ENCODE data around the gene KRTCAP2.

KRTCAP2 gene

GRCh38 chr1:155207806-155208540, 34.9 kb upstream of the KRTCAP2 start, which contains the start of gene THBS3:
TSS of gene THBS3 (minus strand) at chr1:155207897. CDS start at chr1:155207876, 21 bp downstream.
- H3K4me1 ChIP-seq (ENCODE audit: control insufficient read depth, insufficient read depth, low read length) = peaks cover 23% of the 10 kb centered on the region
- peak; percentile 70 for DNase-seq (ENCODE audit: low read depth)
- H3K36me3 ChIP-seq (ENCODE audit: control insufficient read depth, insufficient read depth, low read length, severe bottlenecking) = peaks cover 10% of the 10 kb centered on the region
- no peaks in the 10 kb centered on the region for H3K27me3 ChIP-seq (replicated peaks; ENCODE audit: control insufficient read depth, insufficient read depth, low read length)
- peak within 1 kb of the TSS; percentile 99 for H3K4me3 ChIP-seq (ENCODE audit: low read length)
- H3K9ac ChIP-seq (ENCODE audit: low read length) = peak within 1 kb of the TSS; percentile 97
- H3K9me3 ChIP-seq (ENCODE audit: control insufficient read depth, low read length) = no peaks in the 10 kb centered on the region

GRCh38 chr1:155206891-155207805, 34.0 kb upstream of the KRTCAP2 start:
- DNase-seq (ENCODE audit: low read depth) = peak; percentile 92
- H3K4me3 ChIP-seq (ENCODE audit: low read length) = peak overlapping the region; percentile 99
- H3K4me1 ChIP-seq (ENCODE audit: control insufficient read depth, insufficient read depth, low read length) = peaks cover 23% of the 10 kb centered on the region
- H3K36me3 ChIP-seq (ENCODE audit: control insufficient read depth, insufficient read depth, low read length, severe bottlenecking) = peaks cover 9% of the 10 kb centered on the region
- H3K27me3 ChIP-seq (replicated peaks; ENCODE audit: control insufficient read depth, insufficient read depth, low read length) = no peaks in the 10 kb centered on the region
- H3K9ac ChIP-seq (ENCODE audit: low read length) = peak overlapping the region; percentile 97
- H3K9me3 ChIP-seq (ENCODE audit: control insufficient read depth, low read length) = no peaks in the 10 kb centered on the region

GRCh38 chr1:155205969-155206593, 33.0 kb upstream of the KRTCAP2 start:
- Histone ChIP-seq H3K9me3 (ENCODE audit: control insufficient read depth, low read length) (no peaks in the 10 kb centered on the region), H3K4me3 (ENCODE audit: low read length) (no peak overlapping the region), H3K9ac (ENCODE audit: low read length) (peak overlapping the region; percentile 10), H3K27me3 (replicated peaks; ENCODE audit: control insufficient read depth, insufficient read depth, low read length) (no peaks in the 10 kb centered on the region), H3K4me1 (ENCODE audit: control insufficient read depth, insufficient read depth, low read length) (peaks cover 23% of the 10 kb centered on the region), H3K36me3 (ENCODE audit: control insufficient read depth, insufficient read depth, low read length, severe bottlenecking) (peaks cover 4% of the 10 kb centered on the region)
- DNase-seq (ENCODE audit: low read depth) = no peak

DNA sequence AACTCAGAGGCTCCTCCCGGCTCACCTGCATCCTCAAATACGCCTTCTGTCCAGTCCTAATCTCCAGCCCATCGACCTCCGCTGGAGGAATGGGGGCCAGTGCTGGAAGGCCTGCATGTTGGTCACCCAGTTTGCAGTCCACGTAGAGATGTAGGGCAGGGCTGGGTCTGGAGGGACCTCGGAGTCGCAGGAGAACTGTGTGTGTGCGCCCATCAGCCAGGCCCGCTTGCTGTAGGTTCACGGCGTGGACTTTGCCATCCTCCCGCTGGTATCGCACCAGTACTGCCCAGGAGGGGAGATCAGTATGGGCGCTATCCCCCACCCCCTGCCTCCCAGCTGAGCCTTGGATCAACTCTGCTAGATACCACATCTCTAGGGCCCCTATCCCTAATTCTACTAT, 31.9 kb upstream of the KRTCAP2 start:
- Histone ChIP-seq H3K9ac (ENCODE audit: low read length) (no peak overlapping the region), H3K36me3 (ENCODE audit: control insufficient read depth, insufficient read depth, low read length, severe bottlenecking) (no peaks in the 10 kb centered on the region), H3K9me3 (ENCODE audit: control insufficient read depth, low read length) (no peaks in the 10 kb centered on the region), H3K4me3 (ENCODE audit: low read length) (no peak overlapping the region), H3K4me1 (ENCODE audit: control insufficient read depth, insufficient read depth, low read length) (peaks cover 23% of the 10 kb centered on the region), H3K27me3 (replicated peaks; ENCODE audit: control insufficient read depth, insufficient read depth, low read length) (no peaks in the 10 kb centered on the region)
- DNase-seq (ENCODE audit: low read depth) = no peak

DNA sequence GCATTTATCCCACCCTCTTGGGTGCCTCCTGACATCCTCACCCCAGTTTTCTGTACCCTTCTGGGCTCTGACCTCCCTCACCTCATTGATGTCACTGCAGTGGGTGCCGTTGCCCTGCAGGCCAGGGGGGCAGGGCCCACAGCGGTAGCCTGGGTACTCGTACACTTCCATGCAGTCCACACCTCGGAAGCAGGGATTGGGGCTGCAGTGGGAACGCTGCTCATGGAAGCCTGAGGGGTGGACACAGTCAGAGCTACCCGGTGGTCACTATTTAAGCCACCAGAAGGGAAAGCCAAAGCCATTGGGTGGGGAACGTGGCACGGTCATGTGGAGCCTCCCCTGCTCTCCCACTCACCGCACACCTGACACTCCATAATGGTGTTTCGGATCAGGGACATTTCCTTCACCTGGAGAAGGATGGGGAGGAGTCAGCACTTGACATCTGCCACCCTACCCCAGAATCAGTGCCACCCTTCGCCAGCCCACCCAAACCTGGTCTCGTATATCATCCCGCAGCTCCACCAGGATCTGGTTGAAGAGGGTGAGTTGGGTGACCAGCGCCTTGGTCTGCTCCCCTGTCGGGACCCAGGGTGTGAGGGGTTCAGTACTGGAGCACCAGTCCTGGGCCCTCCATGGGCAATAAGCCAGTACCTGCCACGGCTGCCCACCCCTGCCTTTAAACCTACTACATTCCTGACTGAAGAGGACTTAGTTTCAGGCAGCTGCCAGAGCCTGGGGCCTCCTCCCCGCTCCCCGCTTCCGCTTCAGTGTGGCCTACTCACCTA, 29.8 kb upstream of the KRTCAP2 start:
- Histone ChIP-seq H3K4me3 (ENCODE audit: low read length) (no peak overlapping the region), H3K9me3 (ENCODE audit: control insufficient read depth, low read length) (no peaks in the 10 kb centered on the region), H3K4me1 (ENCODE audit: control insufficient read depth, insufficient read depth, low read length) (peaks cover 9% of the 10 kb centered on the region), H3K27me3 (replicated peaks; ENCODE audit: control insufficient read depth, insufficient read depth, low read length) (no peaks in the 10 kb centered on the region), H3K9ac (ENCODE audit: low read length) (no peak overlapping the region), H3K36me3 (ENCODE audit: control insufficient read depth, insufficient read depth, low read length, severe bottlenecking) (peaks cover 6% of the 10 kb centered on the region)
- no peak for DNase-seq (ENCODE audit: low read depth)

DNA sequence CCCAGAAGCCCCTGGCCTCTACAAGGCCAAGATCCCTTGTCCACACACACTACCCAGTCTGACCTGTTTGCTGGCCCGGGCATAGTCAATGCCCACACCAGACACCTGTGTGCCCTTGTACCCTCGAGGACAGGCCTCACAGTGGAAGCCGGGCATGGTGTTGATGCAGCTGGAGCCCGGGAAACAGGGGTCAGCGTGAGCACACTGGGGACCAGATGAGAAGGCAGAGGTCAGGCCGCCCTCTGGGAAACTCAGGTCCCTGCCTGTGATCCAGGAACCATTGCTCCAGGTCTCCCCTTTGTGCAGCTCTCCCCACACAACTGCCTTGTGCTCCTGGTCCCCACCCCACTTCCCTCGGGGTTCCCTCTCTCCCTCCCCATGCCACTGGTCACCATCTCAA, 29.1 kb upstream of the KRTCAP2 start:
- H3K9me3 ChIP-seq (ENCODE audit: control insufficient read depth, low read length) = no peaks in the 10 kb centered on the region
- DNase-seq (ENCODE audit: low read depth) = no peak
- no peaks in the 10 kb centered on the region for H3K27me3 ChIP-seq (replicated peaks; ENCODE audit: control insufficient read depth, insufficient read depth, low read length)
- H3K9ac ChIP-seq (ENCODE audit: low read length) = no peak overlapping the region
- no peak overlapping the region for H3K4me3 ChIP-seq (ENCODE audit: low read length)
- peaks cover 6% of the 10 kb centered on the region for H3K36me3 ChIP-seq (ENCODE audit: control insufficient read depth, insufficient read depth, low read length, severe bottlenecking)
- H3K4me1 ChIP-seq (ENCODE audit: control insufficient read depth, insufficient read depth, low read length) = peaks cover 8% of the 10 kb centered on the region

DNA sequence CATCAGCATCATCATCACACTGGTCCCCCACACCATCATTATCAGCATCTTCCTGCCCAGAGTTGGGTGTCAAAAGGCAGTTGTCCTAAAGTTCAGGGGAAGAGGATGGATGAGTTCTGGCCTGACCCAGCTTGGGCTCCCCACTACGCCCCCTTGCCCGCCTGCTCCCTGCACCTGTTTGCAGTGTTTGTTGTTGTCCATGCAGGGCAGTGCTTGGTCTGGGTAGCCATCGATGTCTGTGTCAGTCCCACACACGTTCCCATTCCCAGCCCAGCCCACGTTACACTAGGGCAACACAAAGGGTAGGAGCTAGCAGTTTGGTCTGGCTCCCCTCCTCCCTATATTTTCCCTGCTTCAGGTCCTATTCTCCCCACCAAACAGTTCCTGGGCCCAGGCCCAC, 27.8 kb upstream of the KRTCAP2 start:
- peaks cover 4% of the 10 kb centered on the region for H3K4me1 ChIP-seq (ENCODE audit: control insufficient read depth, insufficient read depth, low read length)
- DNase-seq (ENCODE audit: low read depth) = no peak
- no peak overlapping the region for H3K4me3 ChIP-seq (ENCODE audit: low read length)
- no peak overlapping the region for H3K9ac ChIP-seq (ENCODE audit: low read length)
- peaks cover 9% of the 10 kb centered on the region for H3K36me3 ChIP-seq (ENCODE audit: control insufficient read depth, insufficient read depth, low read length, severe bottlenecking)
- no peaks in the 10 kb centered on the region for H3K9me3 ChIP-seq (ENCODE audit: control insufficient read depth, low read length)
- no peaks in the 10 kb centered on the region for H3K27me3 ChIP-seq (replicated peaks; ENCODE audit: control insufficient read depth, insufficient read depth, low read length)

DNA sequence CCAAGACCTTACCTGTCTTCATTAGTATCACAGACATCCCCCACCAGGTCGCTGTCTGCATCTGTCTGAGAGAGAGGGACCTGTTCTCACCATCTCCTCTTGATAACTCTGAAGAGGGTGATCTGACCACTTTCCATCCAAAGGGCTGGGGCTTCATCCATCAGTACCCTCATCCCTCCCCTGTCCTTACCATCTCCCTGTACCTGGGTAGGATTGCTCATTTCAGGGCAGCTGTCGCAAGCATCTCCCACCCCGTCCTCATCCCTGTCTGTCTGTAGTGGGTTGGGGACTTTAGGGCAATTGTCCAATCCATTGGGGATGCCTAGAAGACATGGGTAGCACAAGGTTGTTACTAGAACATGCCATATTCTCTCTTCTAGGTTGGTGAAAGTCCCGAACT, 26.7 kb upstream of the KRTCAP2 start:
- Histone ChIP-seq H3K4me1 (ENCODE audit: control insufficient read depth, insufficient read depth, low read length) (peaks cover 8% of the 10 kb centered on the region), H3K9me3 (ENCODE audit: control insufficient read depth, low read length) (no peaks in the 10 kb centered on the region), H3K36me3 (ENCODE audit: control insufficient read depth, insufficient read depth, low read length, severe bottlenecking) (peaks cover 9% of the 10 kb centered on the region), H3K27me3 (replicated peaks; ENCODE audit: control insufficient read depth, insufficient read depth, low read length) (no peaks in the 10 kb centered on the region), H3K4me3 (ENCODE audit: low read length) (no peak overlapping the region), H3K9ac (ENCODE audit: low read length) (no peak overlapping the region)
- DNase-seq (ENCODE audit: low read depth) = no peak

DNA sequence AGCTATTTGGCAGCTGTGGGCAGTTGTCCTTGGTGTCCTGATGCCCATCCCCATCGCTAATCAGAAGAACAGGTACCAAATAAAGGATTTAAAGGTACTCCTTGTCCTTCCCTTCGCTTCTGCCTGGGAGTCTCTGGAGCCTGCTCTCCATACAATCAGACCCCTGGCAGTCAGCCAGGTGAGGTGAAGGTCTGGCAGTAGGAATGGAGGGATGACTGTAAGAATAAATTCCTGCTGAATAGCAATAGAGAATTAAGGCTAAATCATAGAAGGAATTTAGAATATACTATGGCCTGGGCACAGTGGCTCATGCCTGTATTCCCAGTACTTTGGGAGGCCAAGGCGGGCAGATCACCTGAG, 25.4 kb upstream of the KRTCAP2 start:
- Histone ChIP-seq H3K9me3 (ENCODE audit: control insufficient read depth, low read length) (no peaks in the 10 kb centered on the region), H3K27me3 (replicated peaks; ENCODE audit: control insufficient read depth, insufficient read depth, low read length) (no peaks in the 10 kb centered on the region), H3K36me3 (ENCODE audit: control insufficient read depth, insufficient read depth, low read length, severe bottlenecking) (peaks cover 9% of the 10 kb centered on the region), H3K9ac (ENCODE audit: low read length) (no peak overlapping the region), H3K4me1 (ENCODE audit: control insufficient read depth, insufficient read depth, low read length) (peaks cover 18% of the 10 kb centered on the region), H3K4me3 (ENCODE audit: low read length) (no peak overlapping the region)
- DNase-seq (ENCODE audit: low read depth) = no peak

DNA sequence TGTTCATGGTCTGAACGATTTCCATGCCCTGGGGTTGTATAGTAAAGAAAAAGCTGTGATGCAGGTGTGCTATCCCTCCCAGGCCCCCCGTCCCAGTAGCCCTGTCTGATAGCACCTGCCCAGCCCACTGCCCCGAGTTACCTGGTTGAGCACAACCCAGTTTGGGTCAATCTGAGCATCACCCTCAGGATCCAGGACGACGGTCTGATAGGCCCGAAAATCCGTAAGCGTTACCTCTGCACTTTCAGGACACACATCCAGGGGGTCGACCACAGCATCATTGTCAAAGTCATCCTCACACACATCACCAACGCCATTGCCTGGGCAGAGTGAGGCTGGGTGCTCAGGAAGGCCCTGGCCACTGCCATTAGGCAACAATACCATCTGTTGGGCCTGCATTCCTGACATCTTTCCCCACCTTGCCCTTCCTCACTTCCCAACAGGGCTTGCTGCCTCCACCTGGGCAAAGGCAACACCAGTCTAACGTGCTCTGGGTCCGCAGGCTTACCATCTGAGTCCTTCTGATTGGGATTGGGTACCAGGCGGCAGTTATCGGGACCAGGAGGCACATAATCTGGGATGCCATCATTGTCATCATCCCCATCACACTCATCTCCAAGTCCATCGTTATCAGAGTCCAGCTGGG, 24.9 kb upstream of the KRTCAP2 start:
- Histone ChIP-seq H3K4me3 (ENCODE audit: low read length) (no peak overlapping the region), H3K9ac (ENCODE audit: low read length) (no peak overlapping the region), H3K27me3 (replicated peaks; ENCODE audit: control insufficient read depth, insufficient read depth, low read length) (no peaks in the 10 kb centered on the region), H3K36me3 (ENCODE audit: control insufficient read depth, insufficient read depth, low read length, severe bottlenecking) (peaks cover 9% of the 10 kb centered on the region), H3K4me1 (ENCODE audit: control insufficient read depth, insufficient read depth, low read length) (peaks cover 21% of the 10 kb centered on the region), H3K9me3 (ENCODE audit: control insufficient read depth, low read length) (no peaks in the 10 kb centered on the region)
- no peak for DNase-seq (ENCODE audit: low read depth)

Data from adipocyte (in vitro differentiated cells).